Neural progenitor cell (in vitro differentiated cells): Measurements from ENCODE around the gene TTLL3.

Source experiments
- EZH2 ChIP-seq: fragments of 200-600 bp; sonication (generic); IDR thresholded peaks from 2 replicates; pipeline ENCODE4 v1.6.1; 2017; ENCODE audit warnings: antibody characterized with exemption, mild to moderate bottlenecking, moderate library complexity
- EZH2phosphoT487 ChIP-seq: fragments of 200-600 bp; sonication (generic); IDR thresholded peaks from 2 replicates; pipeline ENCODE4 v1.6.1; 2017; ENCODE audit warnings: antibody characterized with exemption
- TF ChIP-seq, protein P1 (sequence below): fragments of 200-600 bp; sonication (generic); IDR thresholded peaks from 2 replicates; pipeline ENCODE4 v1.5.1; 2017; ENCODE audit warnings: antibody characterized with exemption, mild to moderate bottlenecking

DNA sequence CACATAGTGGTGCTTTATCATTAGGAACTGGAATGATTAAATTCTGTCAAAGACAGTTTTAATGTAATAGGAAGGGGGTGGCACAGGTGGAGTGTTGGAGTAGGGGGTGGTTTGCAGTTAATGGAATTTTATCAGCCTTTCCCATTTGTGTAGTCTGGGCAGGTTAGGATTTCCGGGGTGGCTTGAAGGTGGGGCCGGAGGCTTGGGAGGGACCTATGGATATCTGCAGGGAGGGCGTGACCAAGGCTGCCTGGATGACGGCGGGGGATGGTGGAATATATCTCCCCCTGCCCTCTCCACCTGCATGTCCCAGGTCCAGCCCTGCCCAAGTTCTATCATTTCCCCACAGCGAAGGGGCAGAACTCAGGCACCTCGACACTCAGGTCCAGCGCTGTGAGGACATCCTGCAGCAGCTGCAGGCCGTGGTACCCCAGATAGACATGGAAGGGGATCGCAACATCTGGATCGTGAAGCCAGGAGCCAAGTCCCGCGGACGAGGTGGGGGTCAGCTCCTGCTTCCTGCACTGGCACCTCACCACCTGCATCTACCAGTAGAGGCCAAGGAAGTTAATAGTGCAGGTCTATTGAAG lies 15.5 kb downstream of the TTLL3 start:
- no peak for TF ChIP-seq EZH2phosphoT487
- TF ChIP-seq, protein P1, sequence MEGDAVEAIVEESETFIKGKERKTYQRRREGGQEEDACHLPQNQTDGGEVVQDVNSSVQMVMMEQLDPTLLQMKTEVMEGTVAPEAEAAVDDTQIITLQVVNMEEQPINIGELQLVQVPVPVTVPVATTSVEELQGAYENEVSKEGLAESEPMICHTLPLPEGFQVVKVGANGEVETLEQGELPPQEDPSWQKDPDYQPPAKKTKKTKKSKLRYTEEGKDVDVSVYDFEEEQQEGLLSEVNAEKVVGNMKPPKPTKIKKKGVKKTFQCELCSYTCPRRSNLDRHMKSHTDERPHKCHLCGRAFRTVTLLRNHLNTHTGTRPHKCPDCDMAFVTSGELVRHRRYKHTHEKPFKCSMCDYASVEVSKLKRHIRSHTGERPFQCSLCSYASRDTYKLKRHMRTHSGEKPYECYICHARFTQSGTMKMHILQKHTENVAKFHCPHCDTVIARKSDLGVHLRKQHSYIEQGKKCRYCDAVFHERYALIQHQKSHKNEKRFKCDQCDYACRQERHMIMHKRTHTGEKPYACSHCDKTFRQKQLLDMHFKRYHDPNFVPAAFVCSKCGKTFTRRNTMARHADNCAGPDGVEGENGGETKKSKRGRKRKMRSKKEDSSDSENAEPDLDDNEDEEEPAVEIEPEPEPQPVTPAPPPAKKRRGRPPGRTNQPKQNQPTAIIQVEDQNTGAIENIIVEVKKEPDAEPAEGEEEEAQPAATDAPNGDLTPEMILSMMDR = no peak
- TF ChIP-seq EZH2 = no peak
